Esophagus mucosa (tissue), 1 donor: ENCODE measurements around the gene TOP1. TPM values are rescaled to one million over a fixed set of nuclear protein-coding genes. Genes with fewer than 3 reads are reported as not detected.

Experiments used
- ATAC-seq: fragments of 200-7000 bp; cut with Tn5 transposase; one replicate; pipeline ENCODE4 v1.9.1; 2020
- total RNA-seq: library from RNA; stranded (reverse); gene quantifications from one replicate; pipeline ENCODE4 v1.2.4, GENCODE V29; 2023
- donor health status: DM: yes; HTN: yes; CAD: no.

TOP1 gene
- total RNA-seq, 1 donor from 2014 or later, result 36.6 TPM

- no peak for ATAC-seq
These were observed 30.3 kb downstream of the TOP1 start for GRCh38 chr20:41058674-41059635.

DNA sequence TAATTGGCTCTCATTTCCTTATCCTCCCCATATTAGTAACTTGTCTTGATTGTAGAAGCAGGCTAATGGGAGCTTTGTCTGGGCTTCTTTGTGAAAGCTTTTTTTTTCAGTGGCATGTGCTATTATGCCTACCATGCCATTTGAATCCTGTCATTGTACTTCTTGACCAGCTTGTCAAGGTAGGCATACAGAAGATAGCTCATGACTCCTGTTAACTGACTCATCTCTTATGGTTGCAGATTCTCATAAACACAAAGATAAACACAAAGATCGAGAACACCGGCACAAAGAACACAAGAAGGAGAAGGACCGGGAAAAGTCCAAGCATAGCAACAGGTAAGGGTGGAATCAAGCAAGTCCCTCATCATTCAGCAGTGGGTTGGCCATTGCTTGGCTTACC is 32.5 kb downstream of the TOP1 start:
- ATAC-seq, result peak; percentile 32

DNA sequence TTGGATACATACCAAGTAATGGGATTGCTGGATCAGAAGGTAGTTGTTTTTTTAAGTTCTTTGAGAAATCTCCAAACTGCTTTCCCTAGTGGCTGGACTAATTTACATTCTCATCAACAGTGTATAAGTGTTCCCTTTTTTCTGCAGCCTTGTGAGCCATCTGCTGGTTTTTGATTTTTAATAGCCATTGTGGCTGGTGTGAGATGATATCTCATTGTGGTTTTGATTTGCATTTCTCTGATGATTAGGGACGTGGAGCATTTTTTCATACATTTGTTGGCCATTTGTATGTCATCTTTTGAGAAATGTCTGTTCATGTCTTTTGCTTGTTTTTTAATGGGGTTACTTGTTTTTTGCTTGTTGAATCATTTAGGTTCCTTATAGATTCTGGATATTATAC is 34.8 kb downstream of the TOP1 start:
- ATAC-seq, result no peak

DNA sequence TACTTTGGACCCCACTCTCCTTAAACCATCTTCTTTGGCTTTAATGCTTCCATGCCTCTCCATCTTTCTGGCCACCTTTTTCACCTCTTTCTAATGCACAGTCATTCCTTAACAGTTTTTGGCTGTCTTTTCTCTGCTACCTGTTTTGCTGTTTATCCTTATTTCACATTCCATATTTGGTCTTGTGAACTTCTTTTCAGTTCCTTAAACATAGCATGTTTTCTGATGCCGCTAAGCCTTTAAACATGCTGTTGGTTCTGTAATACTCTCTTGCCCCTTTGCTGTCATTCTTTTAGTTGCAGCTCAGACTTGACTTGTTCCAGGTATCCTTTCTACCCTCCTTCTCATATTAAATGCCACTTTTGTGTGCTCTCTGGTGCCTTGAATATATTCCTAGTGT is 35.8 kb downstream of the TOP1 start:
- ATAC-seq, result no peak

- ATAC-seq, result no peak
These were observed 37.1 kb downstream of the TOP1 start for GRCh38 chr20:41065716-41066115.

DNA sequence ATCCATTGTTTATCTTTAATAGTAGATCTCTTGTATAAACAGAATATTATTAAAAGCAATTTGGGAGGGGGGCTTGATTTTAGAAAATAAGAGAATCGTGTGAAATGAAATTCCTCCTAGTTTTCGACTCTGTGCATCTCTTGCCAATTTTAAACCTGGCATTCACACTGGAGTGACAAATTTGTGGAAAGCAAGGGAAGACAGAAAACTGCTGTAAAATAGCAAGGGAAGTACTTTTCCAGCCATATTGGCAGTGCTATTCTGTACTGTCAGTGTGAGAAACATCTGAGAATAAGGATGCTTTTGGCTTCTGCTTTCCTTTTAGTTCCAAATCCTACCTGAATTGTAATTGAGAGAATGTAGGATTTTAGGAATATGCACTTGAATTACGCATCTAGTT is 40.2 kb downstream of the TOP1 start:
- ATAC-seq, result no peak

DNA sequence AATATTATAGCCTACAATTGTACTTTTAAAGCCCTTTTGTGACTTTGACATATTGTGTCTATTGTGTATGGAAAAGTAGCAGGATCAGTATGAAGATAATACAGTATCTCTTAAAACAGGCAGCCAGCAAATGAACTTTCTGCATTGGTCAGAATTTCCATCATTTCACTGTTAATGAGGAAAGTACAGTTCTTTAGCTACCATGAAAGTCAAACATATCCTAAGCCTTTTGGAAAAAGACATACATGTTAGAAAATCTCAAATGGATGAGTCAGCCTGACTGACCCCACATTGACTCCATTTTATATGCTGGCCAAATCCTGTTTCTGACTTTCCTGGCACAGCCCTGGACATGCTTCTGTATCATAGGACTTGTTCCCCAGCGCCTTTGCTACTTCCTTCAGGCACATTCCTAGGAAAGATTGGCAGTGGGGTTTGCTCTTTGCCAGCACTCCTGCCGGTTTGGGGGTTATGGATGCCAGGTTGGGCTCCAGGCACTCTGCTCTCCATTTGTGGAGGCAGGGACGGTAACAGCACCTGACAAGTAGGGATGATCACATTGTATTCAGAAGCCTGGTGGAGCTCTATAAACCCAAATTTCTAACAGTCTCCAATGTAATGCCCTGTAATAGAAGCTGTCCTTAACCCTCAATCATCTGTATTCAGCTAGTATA is 43.7 kb downstream of the TOP1 start:
- peak; percentile 88 for ATAC-seq

GRCh38 chr20:41072915-41073314 is 44.3 kb downstream of the TOP1 start:
- ATAC-seq, result no peak

- no peak for ATAC-seq
These were observed 45.8 kb downstream of the TOP1 start for GRCh38 chr20:41074441-41074840.

- ATAC-seq, result no peak
These were observed 48.2 kb downstream of the TOP1 start for GRCh38 chr20:41076776-41077175.

- ATAC-seq, result no peak
These were observed 49.7 kb downstream of the TOP1 start for GRCh38 chr20:41078329-41078728.

GRCh38 chr20:41079066-41079465 is 50.4 kb downstream of the TOP1 start:
- ATAC-seq, result no peak

DNA sequence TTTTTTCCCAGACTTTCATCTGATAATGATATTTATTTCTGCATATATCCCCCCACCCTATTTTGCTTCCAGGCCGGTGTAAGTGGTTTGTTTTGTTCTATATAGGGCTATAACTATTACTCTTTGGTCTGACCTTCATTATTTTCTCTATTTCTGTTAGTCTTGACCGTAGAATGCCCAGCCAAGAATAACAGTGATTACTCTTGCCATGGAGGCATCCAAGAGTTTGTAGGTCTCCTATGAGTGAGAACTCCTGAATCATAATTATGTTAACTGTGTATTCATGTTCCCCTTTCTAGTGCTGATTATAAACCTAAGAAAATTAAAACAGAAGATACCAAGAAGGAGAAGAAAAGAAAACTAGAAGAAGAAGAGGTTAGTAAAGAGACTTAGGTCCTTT is 52.2 kb downstream of the TOP1 start:
- no peak for ATAC-seq

- no peak for ATAC-seq
These were observed 52.7 kb downstream of the TOP1 start for GRCh38 chr20:41081276-41081814.

DNA sequence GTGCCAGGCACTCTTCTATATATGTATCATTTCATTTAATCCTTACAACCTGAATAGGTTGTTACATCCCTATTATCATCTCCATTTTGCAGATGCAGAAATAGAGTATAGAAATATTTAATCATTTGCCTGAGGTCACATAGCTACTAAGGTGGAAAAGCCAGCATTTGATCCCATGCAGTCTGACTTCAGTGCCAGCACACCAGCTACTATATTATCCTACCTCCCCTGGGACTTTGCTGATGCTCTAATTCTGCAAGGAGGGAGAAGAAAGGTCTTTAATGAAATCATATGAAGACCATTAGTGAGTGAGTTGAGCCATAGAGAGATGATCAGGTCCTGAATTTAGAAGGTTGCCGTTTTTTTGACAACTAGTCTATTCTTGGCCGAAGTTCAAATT is 53.7 kb downstream of the TOP1 start:
- ATAC-seq, result no peak

GRCh38 chr20:41085606-41086005 is 57.0 kb downstream of the TOP1 start:
- ATAC-seq, result no peak

DNA sequence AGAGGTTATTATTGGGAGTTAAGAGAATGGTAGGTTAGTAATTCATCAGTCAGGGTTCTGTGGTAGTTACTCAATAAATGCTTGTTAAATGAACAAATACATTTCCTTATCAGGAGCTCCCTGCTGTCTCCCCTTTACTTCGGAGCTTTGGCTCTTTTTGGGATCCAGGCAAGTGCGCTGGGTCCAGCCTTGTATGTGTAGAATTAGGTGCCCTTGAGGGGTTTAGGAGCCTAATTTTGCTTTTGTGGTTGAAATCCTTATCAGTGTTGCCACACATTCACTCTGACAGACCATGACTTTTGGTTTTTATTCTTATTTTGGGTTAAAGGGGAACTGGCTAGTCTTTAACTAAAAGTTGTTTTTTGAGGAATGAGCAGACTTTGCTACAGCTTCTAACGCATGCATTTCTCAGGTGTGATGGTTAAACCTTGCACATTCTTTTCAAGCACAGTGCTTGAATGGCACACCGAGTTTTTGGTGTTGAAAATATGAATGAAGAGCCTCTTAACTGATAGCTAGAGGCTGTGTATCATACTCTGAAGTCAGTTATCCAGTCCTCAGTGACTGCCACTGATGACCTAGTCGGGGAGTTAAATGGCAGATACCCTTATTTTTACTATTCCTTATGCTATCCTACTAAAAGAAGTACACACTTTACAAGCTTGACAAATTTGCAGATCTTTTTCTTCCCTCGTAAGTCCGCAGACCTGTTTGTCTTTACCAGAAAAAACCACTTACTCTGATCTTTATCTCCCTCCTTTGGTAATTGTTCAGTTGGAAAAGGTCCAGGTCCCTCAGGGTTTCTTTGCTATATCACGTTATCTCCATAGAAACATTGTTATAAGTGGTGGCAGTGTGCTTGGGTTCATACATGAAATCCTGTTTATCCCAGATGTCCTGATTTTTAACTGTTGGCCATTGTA is 58.0 kb downstream of the TOP1 start:
- ATAC-seq, result no peak

DNA sequence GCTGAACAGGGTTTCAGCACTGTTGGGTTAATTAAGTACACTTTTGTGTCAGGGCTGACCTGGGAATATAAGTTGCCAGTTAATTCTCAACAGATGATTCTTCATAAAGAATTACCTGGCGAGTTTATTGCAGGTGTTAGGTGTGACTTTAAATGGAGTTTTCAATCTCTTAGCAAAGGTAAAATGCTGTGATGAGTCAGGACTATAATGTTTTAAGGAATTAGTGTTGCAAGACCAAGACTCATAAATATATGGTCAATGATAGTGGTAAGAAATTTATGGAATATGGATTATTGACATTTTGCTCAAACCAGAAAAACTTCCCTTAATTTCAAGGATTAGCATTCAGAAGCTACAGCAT is 58.7 kb downstream of the TOP1 start:
- ATAC-seq, result no peak

DNA sequence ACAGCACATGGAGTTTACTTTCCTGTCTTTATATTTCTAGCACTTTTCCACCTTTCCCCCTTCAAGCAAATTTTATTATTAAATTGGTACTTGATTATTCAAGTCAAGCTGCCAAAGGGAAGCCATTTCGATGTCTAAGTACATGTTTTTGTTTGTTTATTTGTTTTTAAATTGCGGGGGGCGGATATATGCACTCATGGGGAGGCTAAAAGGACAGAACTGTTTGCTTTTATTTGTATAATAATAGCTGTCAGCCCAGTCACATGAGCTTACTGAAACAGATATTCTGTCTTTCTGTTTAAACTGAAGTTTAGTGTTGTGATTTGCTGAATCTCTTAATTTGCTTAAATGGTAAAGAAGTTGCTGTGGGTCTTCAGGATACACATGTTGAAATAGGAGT is 59.2 kb downstream of the TOP1 start:
- ATAC-seq, result no peak

- no peak for ATAC-seq
These were observed 60.9 kb downstream of the TOP1 start for GRCh38 chr20:41089555-41089954.

DNA sequence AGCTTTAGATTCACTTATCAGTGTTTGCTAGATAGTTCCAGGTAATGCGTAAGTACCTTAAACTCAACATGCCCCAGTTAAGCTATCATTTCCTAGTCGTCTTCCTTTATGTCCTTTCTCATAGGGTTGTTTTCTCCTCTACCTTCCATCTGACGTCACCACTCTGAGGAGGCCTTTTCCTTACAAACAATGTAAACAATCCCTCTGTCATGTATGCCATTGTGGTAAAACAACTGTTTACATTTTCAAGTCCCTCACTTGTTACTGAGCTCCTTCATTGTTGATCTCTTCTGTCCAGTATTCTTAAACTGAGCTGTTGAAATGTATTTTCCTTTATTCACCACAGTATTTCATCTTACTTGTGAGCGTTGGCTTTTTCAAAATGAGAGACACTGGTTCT is 63.3 kb downstream of the TOP1 start:
- ATAC-seq, result no peak

GRCh38 chr20:41094353-41095055 is 65.9 kb downstream of the TOP1 start:
- ATAC-seq, result no peak
